Left ventricle myocardium inferior (tissue), 1 donor: ENCODE data around the gene CACNG7. TPM values are rescaled to one million over a fixed set of nuclear protein-coding genes. Genes with fewer than 3 reads are reported as not detected.

Source experiments
- DNase-seq: peaks from one replicate; pipeline ENCODE4 v3.0.0-alpha.2; 2020
- H3K27ac ChIP-seq: fragments of 200-600 bp; replicated peaks from 2 replicates; pipeline ENCODE4 v1.8.0; 2021
- H3K27me3 ChIP-seq: fragments of 200-600 bp; 2 replicates; pipeline ENCODE4 v1.8.0; 2021; ENCODE audit warnings: low read depth
- H3K36me3 ChIP-seq: fragments of 200-600 bp; 2 replicates; pipeline ENCODE4 v1.8.0; 2021
- H3K4me1 ChIP-seq: fragments of 200-600 bp; 2 replicates; pipeline ENCODE4 v1.8.0; 2021
- H3K4me3 ChIP-seq: fragments of 200-600 bp; 2 replicates; pipeline ENCODE4 v1.8.0; 2021; ENCODE audit warnings: mild to moderate bottlenecking, moderate library complexity
- H3K9me3 ChIP-seq: fragments of 200-600 bp; replicated peaks from 2 replicates; pipeline ENCODE4 v1.8.0; 2021
- CTCF ChIP-seq: fragments of 200-600 bp; IDR thresholded peaks from 2 replicates; pipeline ENCODE4 v1.8.0; 2021; ENCODE audit warnings: antibody characterized with exemption, mild to moderate bottlenecking, borderline replicate concordance
- intact Hi-C: fragments of 100-400 bp; cut with micrococcal nuclease; formaldehyde crosslinking; loops from one replicate; pipeline ENCODE4 v1.11.0; 2022
- total RNA-seq: library from RNA; stranded (reverse); fragmentation: NEBNext Ultra II Directional; extraction: Animal tissue kit (Norgen Biotek cat#: 25700); gene quantifications from one replicate; pipeline ENCODE4 v1.2.1, GENCODE V29; 2021
- donor health status: DM: no; HTN: yes; CAD: no; lungs with severe emphysema.

CACNG7 gene
- total RNA-seq, 1 donor from 2014 or later: not detected

DNA sequence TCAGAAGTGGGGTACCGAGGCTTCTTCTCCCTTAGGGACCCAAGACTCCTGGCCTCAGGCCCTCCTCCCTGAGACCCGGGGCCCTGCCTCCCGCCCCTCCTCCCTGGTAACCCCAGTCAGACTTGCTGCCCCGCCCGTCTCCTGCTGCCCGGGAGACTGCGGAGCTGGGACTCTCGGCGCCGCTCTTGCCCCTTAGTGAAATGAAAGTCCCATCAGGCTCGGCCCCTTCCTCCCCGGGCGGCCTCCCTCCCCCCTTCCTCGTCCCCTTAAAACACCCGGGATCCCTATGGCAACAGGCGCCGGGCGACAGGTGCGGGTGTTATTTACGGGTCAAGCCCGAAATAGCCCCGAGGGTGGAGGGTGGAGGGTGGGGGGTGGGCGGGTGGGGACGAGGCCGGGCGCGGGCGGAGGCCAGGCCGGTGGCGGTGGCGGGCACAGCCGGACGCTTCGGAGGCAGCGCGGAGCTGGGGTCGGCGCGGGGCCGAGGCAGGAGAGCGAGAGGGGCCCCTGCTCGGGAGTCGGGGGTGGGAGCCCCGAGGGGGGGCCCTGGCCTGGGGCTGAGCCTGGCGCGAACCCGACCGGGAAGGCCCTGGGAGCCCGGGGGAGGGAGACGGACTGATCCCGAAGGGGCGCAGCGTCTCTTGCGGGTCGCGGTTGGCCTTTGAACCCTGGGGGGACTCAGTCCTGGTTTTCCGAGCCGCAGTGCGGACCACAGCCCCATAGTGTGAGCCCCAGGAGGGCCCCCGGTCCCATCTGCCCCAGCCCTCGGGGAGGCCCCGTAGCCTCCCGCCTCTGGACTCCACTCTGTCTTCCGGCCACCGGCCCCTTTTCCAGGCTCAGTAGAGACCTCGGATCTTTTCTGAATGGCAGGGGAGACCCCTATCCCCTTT lies 82.4 kb downstream of the CACNG7 start, which contains the start of gene CACNG6:
TSS of gene CACNG6 (plus strand) at position 414 of the 890 bp plus-strand sequence. CDS start 1,241 bp downstream, outside the sequence.
- TF ChIP-seq CTCF: no peak
- no peak for DNase-seq

GRCh38 chr19:53992211-53992610 lies 83.1 kb downstream of the CACNG7 start:
- Histone ChIP-seq H3K9me3 (no peaks in the 10 kb centered on the region), H3K4me3 (no peak overlapping the region), H3K27ac (no peak overlapping the region), H3K4me1 (peaks cover 6% of the 10 kb centered on the region), H3K27me3 (peaks cover 84% of the 10 kb centered on the region), H3K36me3 (no peaks in the 10 kb centered on the region)
- intact Hi-C loops: no loop called here
- DNase-seq: no peak
- no peak for TF ChIP-seq CTCF

More for the DNA sequence above, 82.4 kb downstream of the CACNG7 start, which contains the start of gene CACNG6:
- Histone ChIP-seq H3K4me1 (peaks cover 6% of the 10 kb centered on the region), H3K27ac (no peak within 1 kb of the TSS), H3K36me3 (no peaks in the 10 kb centered on the region), H3K27me3 (peaks cover 84% of the 10 kb centered on the region), H3K4me3 (peak within 1 kb of the TSS; percentile 54), H3K9me3 (no peaks in the 10 kb centered on the region)
- intact Hi-C loops: no loop called here

GRCh38 chr19:53992815-53993214 lies 83.7 kb downstream of the CACNG7 start:
- Histone ChIP-seq H3K36me3 (no peaks in the 10 kb centered on the region), H3K4me1 (peaks cover 6% of the 10 kb centered on the region), H3K27me3 (peaks cover 87% of the 10 kb centered on the region), H3K4me3 (no peak overlapping the region), H3K27ac (no peak overlapping the region), H3K9me3 (no peaks in the 10 kb centered on the region)
- no peak for DNase-seq
- no peak for TF ChIP-seq CTCF
- intact Hi-C loops: no loop called here

GRCh38 chr19:53993448-53993847 lies 84.4 kb downstream of the CACNG7 start:
- no peak overlapping the region for H3K27ac ChIP-seq
- TF ChIP-seq CTCF: no peak
- peaks cover 92% of the 10 kb centered on the region for H3K27me3 ChIP-seq
- H3K4me1 ChIP-seq: peaks cover 6% of the 10 kb centered on the region
- intact Hi-C loops: no loop called here
- DNase-seq: no peak
- no peaks in the 10 kb centered on the region for H3K9me3 ChIP-seq
- H3K36me3 ChIP-seq: no peaks in the 10 kb centered on the region
- H3K4me3 ChIP-seq: no peak overlapping the region

Other genes starting within 250 kb of the CACNG7 start
- 0.22 TPM for gene NLRP12, start 85.0 kb upstream of the CACNG7 start, total RNA-seq
- 96.0 TPM for gene MYADM, start 41.4 kb upstream of the CACNG7 start, total RNA-seq
- not detected for gene PRKCG, start 27.1 kb upstream of the CACNG7 start, total RNA-seq
- 0.16 TPM for gene CACNG8, start 53.7 kb downstream of the CACNG7 start, total RNA-seq
- gene CACNG6, start 82.4 kb downstream of the CACNG7 start, total RNA-seq: not detected
- gene VSTM1, start 154.6 kb downstream of the CACNG7 start, total RNA-seq: not detected
- gene TARM1, start 172.1 kb downstream of the CACNG7 start, total RNA-seq: not detected
- 0.33 TPM for gene OSCAR, start 191.5 kb downstream of the CACNG7 start, total RNA-seq
- gene NDUFA3, start 193.6 kb downstream of the CACNG7 start, total RNA-seq: 503 TPM
- gene TFPT, start 206.4 kb downstream of the CACNG7 start, total RNA-seq: 14.5 TPM
- gene PRPF31, start 206.5 kb downstream of the CACNG7 start, total RNA-seq: 39.5 TPM
- gene CNOT3, start 228.5 kb downstream of the CACNG7 start, total RNA-seq: 19.5 TPM